Neural progenitor cell (in vitro differentiated cells): Measurements from ENCODE around the gene OXLD1.

Experiments
- CTCF ChIP-seq: fragments of 200-600 bp; sonication (generic); IDR thresholded peaks from 2 replicates; pipeline ENCODE4 v1.5.1; 2017; ENCODE audit warnings: antibody characterized with exemption, mild to moderate bottlenecking
- EZH2 ChIP-seq: fragments of 200-600 bp; sonication (generic); IDR thresholded peaks from 2 replicates; pipeline ENCODE4 v1.6.1; 2017; ENCODE audit warnings: antibody characterized with exemption, mild to moderate bottlenecking, moderate library complexity

GRCh38 chr17:81707725-81708646, 41.6 kb upstream of the OXLD1 start:
- TF ChIP-seq CTCF (no peak), EZH2 (no peak)
